ES-I3 (cell line): ENCODE measurements around the gene MAN2B1.

Source experiments
- H3K36me3 ChIP-seq: 2 replicates; pipeline ENCODE4 v1.6.1; 2013; ENCODE audit warnings: mild to moderate bottlenecking, low read length, control low read depth, moderate library complexity; ENCODE audit not compliant: insufficient read depth
- H3K4me1 ChIP-seq: 2 replicates; pipeline ENCODE4 v1.6.1; 2013; ENCODE audit warnings: mild to moderate bottlenecking, control low read depth, low read length; ENCODE audit not compliant: insufficient read depth
- H3K9ac ChIP-seq: 2 replicates; pipeline ENCODE4 v1.6.1; 2013; ENCODE audit warnings: low read depth, mild to moderate bottlenecking, low read length, moderate library complexity
- H3K9me3 ChIP-seq: 2 replicates; pipeline ENCODE4 v1.6.1; 2013; ENCODE audit warnings: mild to moderate bottlenecking, low read length, moderate library complexity; ENCODE audit not compliant: control insufficient read depth, insufficient read depth

The MAN2B1 gene

GRCh38 chr19:12676928-12677327 lies 10.4 kb upstream of the MAN2B1 start:
- no peaks in the 10 kb centered on the region for H3K4me1 ChIP-seq
- H3K9me3 ChIP-seq, result no peaks in the 10 kb centered on the region
- H3K9ac ChIP-seq, result no peak overlapping the region
- H3K36me3 ChIP-seq, result peaks cover 8% of the 10 kb centered on the region; the same call in 1 of the 2 replicates

GRCh38 chr19:12676384-12676792 lies 9.8 kb upstream of the MAN2B1 start:
- Histone ChIP-seq H3K9ac (no peak overlapping the region), H3K4me1 (no peaks in the 10 kb centered on the region), H3K36me3 (peaks cover 8% of the 10 kb centered on the region; the same call in 1 of the 2 replicates), H3K9me3 (no peaks in the 10 kb centered on the region)

- no peaks in the 10 kb centered on the region for H3K4me1 ChIP-seq
- peaks cover 8% of the 10 kb centered on the region; the same call in 1 of the 2 replicates for H3K36me3 ChIP-seq
- H3K9me3 ChIP-seq, result no peaks in the 10 kb centered on the region
- no peak overlapping the region for H3K9ac ChIP-seq
These were observed 9.4 kb upstream of the MAN2B1 start for GRCh38 chr19:12675940-12676339.

GRCh38 chr19:12675399-12675798 lies 8.9 kb upstream of the MAN2B1 start:
- Histone ChIP-seq H3K9me3 (no peaks in the 10 kb centered on the region), H3K4me1 (no peaks in the 10 kb centered on the region), H3K36me3 (peaks cover 8% of the 10 kb centered on the region; the same call in 1 of the 2 replicates), H3K9ac (no peak overlapping the region)

GRCh38 chr19:12672744-12673143 lies 6.2 kb upstream of the MAN2B1 start:
- H3K9ac ChIP-seq, result no peak overlapping the region
- H3K4me1 ChIP-seq, result no peaks in the 10 kb centered on the region
- H3K36me3 ChIP-seq, result no peaks in the 10 kb centered on the region
- H3K9me3 ChIP-seq, result no peaks in the 10 kb centered on the region

GRCh38 chr19:12670159-12670928 lies 3.8 kb upstream of the MAN2B1 start:
- peak overlapping the region; percentile 81 for H3K9ac ChIP-seq
- H3K9me3 ChIP-seq, result no peaks in the 10 kb centered on the region
- no peaks in the 10 kb centered on the region for H3K4me1 ChIP-seq
- H3K36me3 ChIP-seq, result no peaks in the 10 kb centered on the region

- peak overlapping the region; percentile 81 for H3K9ac ChIP-seq
- H3K36me3 ChIP-seq, result no peaks in the 10 kb centered on the region
- no peaks in the 10 kb centered on the region for H3K4me1 ChIP-seq
- H3K9me3 ChIP-seq, result no peaks in the 10 kb centered on the region
These were observed 3.0 kb upstream of the MAN2B1 start for GRCh38 chr19:12669270-12670158.

- Histone ChIP-seq H3K9me3 (no peaks in the 10 kb centered on the region), H3K4me1 (no peaks in the 10 kb centered on the region), H3K36me3 (no peaks in the 10 kb centered on the region), H3K9ac (peak overlapping the region; percentile 81)
These were observed 2.4 kb upstream of the MAN2B1 start for GRCh38 chr19:12668932-12669269.

- H3K9me3 ChIP-seq, result no peaks in the 10 kb centered on the region
- H3K4me1 ChIP-seq, result no peaks in the 10 kb centered on the region
- no peaks in the 10 kb centered on the region; the same call in 1 of the 2 replicates for H3K36me3 ChIP-seq
These were observed 1.8 kb upstream of the MAN2B1 start for GRCh38 chr19:12668346-12668745.

GRCh38 chr19:12667731-12668302 lies 1.3 kb upstream of the MAN2B1 start:
- Histone ChIP-seq H3K4me1 (no peaks in the 10 kb centered on the region), H3K36me3 (no peaks in the 10 kb centered on the region; the same call in 1 of the 2 replicates), H3K9me3 (no peaks in the 10 kb centered on the region), H3K9ac (no peak overlapping the region)

More at GRCh38 chr19:12668346-12668745, 1.8 kb upstream of the MAN2B1 start:
- H3K9ac ChIP-seq, result peak overlapping the region; percentile 81

GRCh38 chr19:12665671-12666264 lies 774 bp downstream of the MAN2B1 start:
- H3K9ac ChIP-seq, result peak overlapping the region; percentile 68
- no peaks in the 10 kb centered on the region; the same call in 1 of the 2 replicates for H3K36me3 ChIP-seq
- no peaks in the 10 kb centered on the region for H3K4me1 ChIP-seq
- no peaks in the 10 kb centered on the region for H3K9me3 ChIP-seq

GRCh38 chr19:12665281-12665573 lies 1.3 kb downstream of the MAN2B1 start:
- no peaks in the 10 kb centered on the region; the same call in 1 of the 2 replicates for H3K36me3 ChIP-seq
- no peak overlapping the region for H3K9ac ChIP-seq

GRCh38 chr19:12664406-12665280 lies 1.9 kb downstream of the MAN2B1 start:
- Histone ChIP-seq H3K4me1 (no peaks in the 10 kb centered on the region), H3K9me3 (no peaks in the 10 kb centered on the region), H3K9ac (no peak overlapping the region), H3K36me3 (no peaks in the 10 kb centered on the region; the same call in 1 of the 2 replicates)

More at GRCh38 chr19:12665281-12665573, 1.3 kb downstream of the MAN2B1 start:
- H3K4me1 ChIP-seq, result no peaks in the 10 kb centered on the region
- no peaks in the 10 kb centered on the region for H3K9me3 ChIP-seq
